ENCODE results near the gene ATG14.

- TF ChIP-seq CTCF (IDR thresholded peaks at IDR 0.05) (no peak), POLR2A (IDR thresholded peaks at IDR 0.05) (no peak)
Observed at GRCh38 chr14:55324812-55325211, 86.8 kb downstream of the ATG14 start.

Data from Peyer's patch (tissue), 4 donors.